AG04449 (cell line): ENCODE results near the gene RPL32.

Experiments used
- CTCF ChIA-PET: fragments of 350-600 bp; formaldehyde crosslinking; extraction: SDS; loops from one replicate; lab custom pipeline; 2021; ENCODE audit warnings: antibody characterized with exemption; lab: Yijun Ruan, JAX
- POLR2A ChIA-PET: fragments of 400-600, 350-600 bp; formaldehyde crosslinking; extraction: SDS; loops from one replicate; lab custom pipeline; 2020; ENCODE audit warnings: antibody characterized with exemption, inconsistent platforms; lab: Yijun Ruan, JAX
- DNase-seq: peaks from one replicate; pipeline ENCODE4 v3.0.0-alpha.2; 2010; ENCODE audit warnings: low read depth, low spot score
- H3K4me3 ChIP-seq: 2 replicates; pipeline ENCODE4 v1.5.1; 2011; ENCODE audit warnings: low read depth, mild to moderate bottlenecking, control low read depth, low read length
- TF ChIP-seq, protein P1 (sequence below): IDR thresholded peaks from one replicate; pipeline ENCODE4 v1.5.1; 2011; ENCODE audit warnings: mild to moderate bottlenecking, moderate library complexity, low read length, control low read depth, inconsistent platforms; ENCODE audit not compliant: insufficient read depth; ENCODE audit errors: missing control alignments

Gene RPL32

DNA sequence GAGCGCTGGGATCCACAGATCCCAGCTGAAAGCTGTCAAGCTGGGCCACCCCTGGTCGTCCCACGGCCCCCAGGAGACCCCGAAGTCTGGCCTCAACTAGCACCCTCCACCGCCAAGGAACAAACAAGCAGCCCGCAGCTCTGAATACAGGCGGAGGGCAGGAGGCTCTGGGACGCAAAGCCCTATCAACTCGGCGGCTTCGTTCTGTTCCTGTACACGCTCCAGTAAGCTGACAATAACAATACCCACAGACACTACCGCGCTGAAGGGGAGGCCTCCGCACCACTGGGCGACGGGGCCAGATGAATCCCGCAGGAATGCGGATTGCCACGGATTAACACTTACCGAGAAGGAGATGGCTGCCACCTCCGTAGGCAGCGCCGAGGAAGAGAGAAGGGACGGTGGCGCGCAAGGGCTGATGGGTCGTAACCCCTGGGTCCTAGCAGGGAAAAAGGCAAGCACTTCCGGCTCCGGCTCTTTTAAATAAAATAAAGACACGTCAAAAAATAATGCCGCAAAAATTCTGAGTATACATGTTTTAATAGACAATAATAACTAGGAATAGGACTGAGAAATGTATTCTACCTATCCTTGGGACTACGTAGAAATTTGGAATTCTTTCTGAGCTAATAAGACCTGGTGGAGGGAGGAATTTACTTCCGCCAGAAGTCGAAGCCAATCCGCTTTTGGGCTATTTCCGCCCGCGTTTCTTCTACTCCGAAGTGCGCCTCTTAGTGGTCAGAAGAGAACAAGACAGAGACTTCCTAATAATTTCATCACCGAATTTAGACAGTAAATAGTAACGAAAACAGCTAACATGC is at the start of gene RPL32:
Gene RPL32 (minus strand): TSS at position 417 of the 821 bp plus-strand sequence. CDS start 1,328 bp downstream, outside the sequence.
- ChIA-PET POLR2A (interaction anchor here (0.6 to 2.1 kb wide), 5 partner anchors 8 to 159 kb away, joined by 3 to 7 read pairs (median 4); no protein-coding TSS in a partner anchor), CTCF (interaction anchor here (0.6 to 4.6 kb wide), 43 partner anchors 11 to 283 kb away, joined by 3 to 85 read pairs (median 5); partner anchors contain the start of genes CAND2 and RAF1)
- H3K4me3 ChIP-seq, result peak within 1 kb of the TSS; percentile 98
- DNase-seq, result peak; percentile 83
- TF ChIP-seq, protein P1, sequence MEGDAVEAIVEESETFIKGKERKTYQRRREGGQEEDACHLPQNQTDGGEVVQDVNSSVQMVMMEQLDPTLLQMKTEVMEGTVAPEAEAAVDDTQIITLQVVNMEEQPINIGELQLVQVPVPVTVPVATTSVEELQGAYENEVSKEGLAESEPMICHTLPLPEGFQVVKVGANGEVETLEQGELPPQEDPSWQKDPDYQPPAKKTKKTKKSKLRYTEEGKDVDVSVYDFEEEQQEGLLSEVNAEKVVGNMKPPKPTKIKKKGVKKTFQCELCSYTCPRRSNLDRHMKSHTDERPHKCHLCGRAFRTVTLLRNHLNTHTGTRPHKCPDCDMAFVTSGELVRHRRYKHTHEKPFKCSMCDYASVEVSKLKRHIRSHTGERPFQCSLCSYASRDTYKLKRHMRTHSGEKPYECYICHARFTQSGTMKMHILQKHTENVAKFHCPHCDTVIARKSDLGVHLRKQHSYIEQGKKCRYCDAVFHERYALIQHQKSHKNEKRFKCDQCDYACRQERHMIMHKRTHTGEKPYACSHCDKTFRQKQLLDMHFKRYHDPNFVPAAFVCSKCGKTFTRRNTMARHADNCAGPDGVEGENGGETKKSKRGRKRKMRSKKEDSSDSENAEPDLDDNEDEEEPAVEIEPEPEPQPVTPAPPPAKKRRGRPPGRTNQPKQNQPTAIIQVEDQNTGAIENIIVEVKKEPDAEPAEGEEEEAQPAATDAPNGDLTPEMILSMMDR, result peak; percentile 66

- no peak overlapping the region for H3K4me3 ChIP-seq
- CTCF ChIA-PET, result interaction anchor here (0.7 to 5.2 kb wide), 31 partner anchors 10 to 759 kb away, joined by 3 to 81 read pairs (median 5); partner anchors contain the start of genes RPL32 and TSEN2
- TF ChIP-seq, protein P1, result no peak
- DNase-seq, result no peak
- POLR2A ChIA-PET, result no interaction called here
Measured at GRCh38 chr3:12890610-12891390, 49.4 kb upstream of the RPL32 start.

DNA sequence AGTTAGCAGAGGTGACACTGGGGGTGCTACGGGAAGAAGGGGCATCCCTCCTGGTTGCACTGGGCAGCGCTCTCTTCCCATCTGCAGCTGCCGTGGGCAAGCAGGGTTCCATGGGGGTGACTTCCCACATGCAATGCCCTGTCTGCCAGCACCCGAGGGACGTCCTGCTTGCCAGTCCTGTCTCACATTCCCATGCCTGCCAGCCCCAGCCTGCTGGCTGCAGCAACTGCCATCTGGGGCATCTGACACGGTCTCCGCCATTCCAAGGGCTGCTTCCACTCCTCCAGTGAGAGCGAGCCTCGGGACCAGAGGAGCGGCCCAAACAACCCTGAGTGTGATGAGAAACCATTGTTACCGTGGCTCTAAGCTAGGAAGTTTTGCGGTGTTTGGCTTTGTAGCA is 45.4 kb upstream of the RPL32 start:
- TF ChIP-seq, protein P1, result no peak
- no peak for DNase-seq
- no peak overlapping the region for H3K4me3 ChIP-seq
- ChIA-PET POLR2A (no interaction called here), CTCF (interaction anchor here (0.9 to 6.1 kb wide), 6 partner anchors 9 to 407 kb away, joined by 3 to 44 read pairs (median 3); no protein-coding TSS in a partner anchor)

GRCh38 chr3:12886106-12886679 is 44.8 kb upstream of the RPL32 start:
- POLR2A ChIA-PET, result no interaction called here
- CTCF ChIA-PET, result interaction anchor here (1.0 to 6.1 kb wide), 4 partner anchors 17 to 406 kb away, joined by 3 to 44 read pairs (median 3); no protein-coding TSS in a partner anchor
- TF ChIP-seq, protein P1, result no peak
- no peak for DNase-seq
- no peak overlapping the region for H3K4me3 ChIP-seq

- ChIA-PET POLR2A (no interaction called here), CTCF (interaction anchor here (1.0 to 6.1 kb wide), 3 partner anchors 17 to 110 kb away, joined by 3 to 44 read pairs (median 3); no protein-coding TSS in a partner anchor)
- TF ChIP-seq, protein P1, result no peak
- DNase-seq, result no peak
- H3K4me3 ChIP-seq, result no peak overlapping the region
Measured at GRCh38 chr3:12885583-12885930, 44.2 kb upstream of the RPL32 start.
